OCI-LY1 (cell line): Measurements from ENCODE around the gene CAMTA1.

Experiments
- H2AFZ ChIP-seq: fragments of 200-600 bp; sonication (generic), shearing (Covaris generic); 2 replicates; pipeline ENCODE4 v1.6.0; 2014; ENCODE audit warnings: antibody characterized with exemption, mild to moderate bottlenecking, low read length
- H3F3A ChIP-seq: fragments of 200-600 bp; sonication (generic), shearing (Covaris generic); 2 replicates; pipeline ENCODE4 v1.6.0; 2014; ENCODE audit warnings: mild to moderate bottlenecking, antibody characterized with exemption, low read length, moderate library complexity; ENCODE audit not compliant: insufficient read depth
- H3K27ac ChIP-seq: fragments of 200-600 bp; sonication (generic); 2 replicates; pipeline ENCODE4 v1.5.1; 2014; ENCODE audit warnings: low read length, mixed run types, mild to moderate bottlenecking, low read depth; ENCODE audit not compliant: poor library complexity, severe bottlenecking
- H3K27me3 ChIP-seq: fragments of 200-600 bp; sonication (generic); 2 replicates; pipeline ENCODE4 v1.6.0; 2014; ENCODE audit warnings: antibody characterized with exemption, mild to moderate bottlenecking, low read length, moderate library complexity; ENCODE audit not compliant: insufficient read depth
- H3K36me3 ChIP-seq: fragments of 200-600 bp; sonication (generic); 2 replicates; pipeline ENCODE4 v1.6.1; 2014; ENCODE audit warnings: mild to moderate bottlenecking, antibody characterized with exemption, low read length, moderate library complexity, mixed read lengths; ENCODE audit not compliant: insufficient read depth
- H3K4me1 ChIP-seq: fragments of 200-600 bp; sonication (generic); 2 replicates; pipeline ENCODE4 v1.5.1; 2014; ENCODE audit warnings: mild to moderate bottlenecking, low read length, moderate library complexity; ENCODE audit not compliant: insufficient read depth, severe bottlenecking
- H3K4me2 ChIP-seq: fragments of 200-600 bp; sonication (generic), shearing (Covaris generic); 2 replicates; pipeline ENCODE4 v1.6.1; 2014; ENCODE audit warnings: low read length
- H3K4me3 ChIP-seq: fragments of 200-600 bp; sonication (generic); 2 replicates; pipeline ENCODE4 v1.5.1; 2014; ENCODE audit warnings: low read length, low read depth, mild to moderate bottlenecking, mixed read lengths; ENCODE audit not compliant: poor library complexity, severe bottlenecking
- H3K79me2 ChIP-seq: fragments of 200-600 bp; shearing (Covaris generic); 2 replicates; pipeline ENCODE4 v1.6.1; 2016; ENCODE audit warnings: mixed run types, low read length, mixed read lengths; ENCODE audit not compliant: insufficient read depth
- H3K9ac ChIP-seq: fragments of 200-600 bp; sonication (generic), shearing (Covaris generic); 2 replicates; pipeline ENCODE4 v1.6.1; 2014; ENCODE audit warnings: mild to moderate bottlenecking, low read length, mixed read lengths
- H3K9me2 ChIP-seq: fragments of 200-600 bp; sonication (generic), shearing (Covaris generic); 2 replicates; pipeline ENCODE4 v1.6.1; 2014; ENCODE audit warnings: low read depth, mild to moderate bottlenecking, low read length, mixed read lengths
- H3K9me3 ChIP-seq: fragments of 200-600 bp; shearing (Covaris generic); 2 replicates; pipeline ENCODE4 v1.6.1; 2014; ENCODE audit warnings: low read length, mixed read lengths
- H4K20me1 ChIP-seq: fragments of 200-600 bp; sonication (generic), shearing (Covaris generic); 2 replicates; pipeline ENCODE4 v1.6.0; 2016; ENCODE audit warnings: mild to moderate bottlenecking, low read length; ENCODE audit not compliant: insufficient read depth
- EZH2 ChIP-seq: fragments of 200-600 bp; sonication (generic), shearing (Covaris generic); IDR thresholded peaks from 2 replicates; pipeline ENCODE4 v1.8.0; 2017; ENCODE audit warnings: borderline replicate concordance, mixed run types, mild to moderate bottlenecking, antibody characterized with exemption, low read length, moderate library complexity, mixed read lengths
- TF ChIP-seq, protein P1 (sequence below): fragments of 200-600 bp; sonication (generic), shearing (Covaris generic); IDR thresholded peaks from 2 replicates; pipeline ENCODE4 v1.5.1; 2017; ENCODE audit warnings: mild to moderate bottlenecking, antibody characterized with exemption, low read length, moderate library complexity, mixed read lengths

The CAMTA1 gene

DNA sequence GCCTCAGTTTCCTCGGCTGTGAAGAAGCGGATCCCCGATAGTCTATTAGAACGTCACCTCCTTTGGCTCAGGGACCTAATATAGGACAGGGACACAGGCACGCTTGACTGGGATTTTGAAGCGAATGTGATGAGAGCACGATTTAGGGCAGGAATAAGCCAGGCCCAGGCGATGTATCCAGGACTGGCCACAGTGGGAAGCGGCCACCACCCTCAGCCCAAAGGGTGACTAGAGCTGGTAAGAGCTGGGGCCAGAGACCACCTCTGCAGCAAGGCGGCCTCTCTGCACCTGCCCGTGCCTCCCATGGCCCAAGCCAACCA, 885.9 kb downstream of the CAMTA1 start:
- Histone ChIP-seq H3K36me3 (no peaks in the 10 kb centered on the region), H3K79me2 (no peaks in the 10 kb centered on the region), H3K9me2 (no peaks in the 10 kb centered on the region), H3K4me2 (no peak overlapping the region), H2AFZ (no peak overlapping the region), H3F3A (no peaks in the 10 kb centered on the region), H3K4me3 (no peak overlapping the region), H3K27me3 (0 out of 2 replicates have a peak, but pooled peaks cover 3% of the 10 kb centered on the region), H3K9me3 (no peaks in the 10 kb centered on the region), H3K27ac (no peak overlapping the region), H3K9ac (no peak overlapping the region), H3K4me1 (no peaks in the 10 kb centered on the region), H4K20me1 (no peaks in the 10 kb centered on the region)
- TF ChIP-seq, protein P1, sequence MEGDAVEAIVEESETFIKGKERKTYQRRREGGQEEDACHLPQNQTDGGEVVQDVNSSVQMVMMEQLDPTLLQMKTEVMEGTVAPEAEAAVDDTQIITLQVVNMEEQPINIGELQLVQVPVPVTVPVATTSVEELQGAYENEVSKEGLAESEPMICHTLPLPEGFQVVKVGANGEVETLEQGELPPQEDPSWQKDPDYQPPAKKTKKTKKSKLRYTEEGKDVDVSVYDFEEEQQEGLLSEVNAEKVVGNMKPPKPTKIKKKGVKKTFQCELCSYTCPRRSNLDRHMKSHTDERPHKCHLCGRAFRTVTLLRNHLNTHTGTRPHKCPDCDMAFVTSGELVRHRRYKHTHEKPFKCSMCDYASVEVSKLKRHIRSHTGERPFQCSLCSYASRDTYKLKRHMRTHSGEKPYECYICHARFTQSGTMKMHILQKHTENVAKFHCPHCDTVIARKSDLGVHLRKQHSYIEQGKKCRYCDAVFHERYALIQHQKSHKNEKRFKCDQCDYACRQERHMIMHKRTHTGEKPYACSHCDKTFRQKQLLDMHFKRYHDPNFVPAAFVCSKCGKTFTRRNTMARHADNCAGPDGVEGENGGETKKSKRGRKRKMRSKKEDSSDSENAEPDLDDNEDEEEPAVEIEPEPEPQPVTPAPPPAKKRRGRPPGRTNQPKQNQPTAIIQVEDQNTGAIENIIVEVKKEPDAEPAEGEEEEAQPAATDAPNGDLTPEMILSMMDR, result no peak
- no peak for TF ChIP-seq EZH2

DNA sequence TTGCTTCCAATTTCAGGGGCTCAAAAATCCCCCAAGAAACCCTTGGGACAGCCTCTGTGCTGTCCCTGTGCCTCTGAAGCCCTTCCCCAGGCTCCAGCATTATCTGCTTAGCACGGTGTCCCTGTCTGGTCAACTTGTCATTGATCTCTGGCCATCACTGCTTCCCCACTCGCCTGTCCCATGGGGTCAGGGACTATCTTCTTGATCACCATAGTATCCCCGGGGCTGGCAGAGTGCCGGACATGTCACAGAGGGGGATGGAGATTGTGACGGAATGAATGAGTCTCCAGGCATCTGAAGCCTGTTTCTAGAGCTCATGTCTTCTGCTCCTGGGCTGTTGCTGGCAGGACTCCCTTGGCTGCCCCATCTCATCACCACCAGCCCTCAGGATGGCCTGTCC, 886.4 kb downstream of the CAMTA1 start:
- Histone ChIP-seq H3K4me2 (no peak overlapping the region), H3F3A (no peaks in the 10 kb centered on the region), H3K9me3 (no peaks in the 10 kb centered on the region), H4K20me1 (no peaks in the 10 kb centered on the region), H3K36me3 (no peaks in the 10 kb centered on the region), H3K9ac (no peak overlapping the region), H3K27me3 (0 out of 2 replicates have a peak, but pooled peaks cover 3% of the 10 kb centered on the region), H2AFZ (no peak overlapping the region), H3K79me2 (no peaks in the 10 kb centered on the region), H3K27ac (no peak overlapping the region), H3K9me2 (no peaks in the 10 kb centered on the region), H3K4me1 (no peaks in the 10 kb centered on the region), H3K4me3 (no peak overlapping the region)
- no peak for TF ChIP-seq EZH2
- TF ChIP-seq, protein P1, result no peak

DNA sequence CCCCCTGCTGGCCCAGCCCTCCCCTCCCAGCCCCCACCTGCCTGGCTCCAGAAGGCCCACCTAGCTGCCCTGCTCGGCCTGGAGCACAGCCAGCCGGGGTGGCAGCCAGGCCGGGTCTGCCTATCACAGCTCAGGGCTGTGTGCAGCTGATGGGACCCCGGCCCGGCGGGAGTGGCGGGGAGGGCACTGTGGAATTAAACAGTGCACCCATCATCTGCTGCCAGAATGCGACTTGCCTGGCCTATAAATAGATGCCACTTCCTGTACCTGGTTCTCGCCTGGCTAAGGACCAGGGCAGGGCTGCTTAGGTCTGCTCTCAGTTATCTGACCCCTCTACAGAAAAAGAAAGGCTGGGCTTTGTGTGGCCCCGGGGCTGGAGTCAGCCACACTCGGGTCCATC, 887.6 kb downstream of the CAMTA1 start:
- no peaks in the 10 kb centered on the region for H3K79me2 ChIP-seq
- H3K9me3 ChIP-seq, result no peaks in the 10 kb centered on the region
- H3K9ac ChIP-seq, result no peak overlapping the region
- 0 out of 2 replicates have a peak, but pooled peaks cover 3% of the 10 kb centered on the region for H3K27me3 ChIP-seq
- no peaks in the 10 kb centered on the region for H3K9me2 ChIP-seq
- H3K4me3 ChIP-seq, result no peak overlapping the region
- H3K4me2 ChIP-seq, result no peak overlapping the region
- H2AFZ ChIP-seq, result no peak overlapping the region
- no peaks in the 10 kb centered on the region for H3K4me1 ChIP-seq
- H3K36me3 ChIP-seq, result no peaks in the 10 kb centered on the region
- H3F3A ChIP-seq, result no peaks in the 10 kb centered on the region
- TF ChIP-seq, protein P1, result no peak
- TF ChIP-seq EZH2, result no peak
- no peaks in the 10 kb centered on the region for H4K20me1 ChIP-seq
- no peak overlapping the region for H3K27ac ChIP-seq
